ENCODE results near the gene PVALB.

Gene PVALB

DNA sequence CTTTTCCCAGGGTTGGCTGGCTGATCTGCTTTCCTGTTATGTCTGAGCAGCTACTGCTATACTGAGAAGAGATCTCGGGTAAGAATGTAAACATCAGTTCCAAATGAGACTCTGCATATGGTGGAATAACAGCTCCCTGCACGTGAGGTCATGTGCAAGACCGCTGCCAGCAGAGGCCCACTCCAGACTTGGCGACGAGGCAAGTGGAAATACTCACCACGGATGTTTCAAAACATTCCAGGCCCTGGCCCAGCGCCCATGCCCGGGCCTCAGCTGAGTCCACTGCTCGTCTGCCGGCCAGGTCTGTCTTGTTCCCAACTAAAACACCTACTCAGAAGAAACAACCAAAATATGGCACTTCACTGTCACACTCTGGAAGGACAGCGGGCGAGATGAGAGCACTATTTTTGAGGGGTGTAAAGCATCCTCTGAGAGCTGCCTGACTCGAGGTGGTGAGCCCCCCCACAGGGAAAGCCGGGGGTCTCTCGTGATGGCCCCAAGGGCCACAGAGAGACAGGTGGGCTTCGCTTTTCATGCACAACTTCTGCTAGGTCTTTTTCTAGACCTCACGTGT, 54.1 kb downstream of the PVALB start:
- in situ Hi-C loops (cut with MboI; ENCODE audit: low pct_unique_long_range_greater_than_20kb, low sequenced_read_pairs, unreplicated experiment) = no loop called here
- no peak for DNase-seq (ENCODE audit: low spot score)
- TF ChIP-seq, protein P1, sequence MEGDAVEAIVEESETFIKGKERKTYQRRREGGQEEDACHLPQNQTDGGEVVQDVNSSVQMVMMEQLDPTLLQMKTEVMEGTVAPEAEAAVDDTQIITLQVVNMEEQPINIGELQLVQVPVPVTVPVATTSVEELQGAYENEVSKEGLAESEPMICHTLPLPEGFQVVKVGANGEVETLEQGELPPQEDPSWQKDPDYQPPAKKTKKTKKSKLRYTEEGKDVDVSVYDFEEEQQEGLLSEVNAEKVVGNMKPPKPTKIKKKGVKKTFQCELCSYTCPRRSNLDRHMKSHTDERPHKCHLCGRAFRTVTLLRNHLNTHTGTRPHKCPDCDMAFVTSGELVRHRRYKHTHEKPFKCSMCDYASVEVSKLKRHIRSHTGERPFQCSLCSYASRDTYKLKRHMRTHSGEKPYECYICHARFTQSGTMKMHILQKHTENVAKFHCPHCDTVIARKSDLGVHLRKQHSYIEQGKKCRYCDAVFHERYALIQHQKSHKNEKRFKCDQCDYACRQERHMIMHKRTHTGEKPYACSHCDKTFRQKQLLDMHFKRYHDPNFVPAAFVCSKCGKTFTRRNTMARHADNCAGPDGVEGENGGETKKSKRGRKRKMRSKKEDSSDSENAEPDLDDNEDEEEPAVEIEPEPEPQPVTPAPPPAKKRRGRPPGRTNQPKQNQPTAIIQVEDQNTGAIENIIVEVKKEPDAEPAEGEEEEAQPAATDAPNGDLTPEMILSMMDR (IDR thresholded peaks at IDR 0.05; ENCODE audit: extremely low read depth, insufficient read depth, missing control alignments) = no peak

DNA sequence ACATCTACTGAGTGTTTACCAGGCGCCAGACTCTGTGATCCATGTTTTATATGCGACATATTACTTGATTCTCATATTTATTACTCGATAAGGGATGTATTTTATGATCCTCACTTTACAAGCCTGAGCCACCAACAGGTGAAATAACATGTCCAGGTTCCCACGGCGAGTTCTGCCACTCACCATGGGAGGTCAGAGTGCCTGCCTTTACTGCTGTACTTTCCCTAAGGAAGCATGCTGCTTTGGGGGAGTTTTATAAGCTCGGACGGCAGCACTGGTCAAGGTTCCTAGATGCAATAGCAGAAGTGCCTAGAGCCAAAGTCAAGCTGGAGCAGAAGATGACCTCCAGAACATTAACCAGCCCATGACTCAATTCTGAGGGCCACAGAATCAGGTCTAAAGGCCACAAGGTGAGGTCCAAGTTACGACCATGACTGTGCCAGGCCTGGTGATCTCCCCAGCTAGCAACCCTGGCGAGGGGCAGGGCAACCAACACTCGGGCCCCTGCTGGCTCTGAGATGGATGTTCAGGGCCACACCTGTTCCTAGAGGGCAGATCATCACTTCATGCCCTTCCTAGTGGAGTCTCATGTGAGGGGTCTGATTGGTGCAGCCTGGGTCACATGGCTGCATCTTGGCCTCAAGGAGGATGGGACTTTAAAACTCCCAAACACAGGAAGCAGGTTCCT, 55.1 kb downstream of the PVALB start:
- in situ Hi-C loops (cut with MboI; ENCODE audit: low pct_unique_long_range_greater_than_20kb, low sequenced_read_pairs, unreplicated experiment) = no loop called here
- TF ChIP-seq, protein P1 (IDR thresholded peaks at IDR 0.05; ENCODE audit: extremely low read depth, insufficient read depth, missing control alignments) = no peak
- DNase-seq (ENCODE audit: low spot score) = no peak

DNA sequence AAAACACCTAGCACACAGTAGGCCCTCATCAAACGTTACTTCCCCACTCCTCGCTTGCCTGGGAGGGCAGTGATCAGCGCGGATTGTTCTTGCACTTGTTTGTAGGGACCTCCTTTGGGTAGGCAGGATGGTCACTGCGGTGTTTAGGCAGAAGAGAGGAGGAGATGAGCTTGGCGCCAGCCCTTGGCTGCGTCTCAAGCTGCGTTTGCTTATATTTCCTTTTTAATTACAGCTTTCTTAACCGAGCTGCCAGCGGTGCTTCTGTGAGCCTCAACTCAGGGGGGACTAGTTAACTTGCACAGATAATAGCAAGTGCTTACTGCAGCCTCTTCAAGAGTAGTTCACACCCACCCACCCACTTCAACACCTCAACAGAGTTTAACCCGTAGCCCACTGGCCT, 56.0 kb downstream of the PVALB start:
- in situ Hi-C loops (cut with MboI; ENCODE audit: low pct_unique_long_range_greater_than_20kb, low sequenced_read_pairs, unreplicated experiment) = no loop called here
- TF ChIP-seq, protein P1 (IDR thresholded peaks at IDR 0.05; ENCODE audit: extremely low read depth, insufficient read depth, missing control alignments) = no peak
- no peak for DNase-seq (ENCODE audit: low spot score)

DNA sequence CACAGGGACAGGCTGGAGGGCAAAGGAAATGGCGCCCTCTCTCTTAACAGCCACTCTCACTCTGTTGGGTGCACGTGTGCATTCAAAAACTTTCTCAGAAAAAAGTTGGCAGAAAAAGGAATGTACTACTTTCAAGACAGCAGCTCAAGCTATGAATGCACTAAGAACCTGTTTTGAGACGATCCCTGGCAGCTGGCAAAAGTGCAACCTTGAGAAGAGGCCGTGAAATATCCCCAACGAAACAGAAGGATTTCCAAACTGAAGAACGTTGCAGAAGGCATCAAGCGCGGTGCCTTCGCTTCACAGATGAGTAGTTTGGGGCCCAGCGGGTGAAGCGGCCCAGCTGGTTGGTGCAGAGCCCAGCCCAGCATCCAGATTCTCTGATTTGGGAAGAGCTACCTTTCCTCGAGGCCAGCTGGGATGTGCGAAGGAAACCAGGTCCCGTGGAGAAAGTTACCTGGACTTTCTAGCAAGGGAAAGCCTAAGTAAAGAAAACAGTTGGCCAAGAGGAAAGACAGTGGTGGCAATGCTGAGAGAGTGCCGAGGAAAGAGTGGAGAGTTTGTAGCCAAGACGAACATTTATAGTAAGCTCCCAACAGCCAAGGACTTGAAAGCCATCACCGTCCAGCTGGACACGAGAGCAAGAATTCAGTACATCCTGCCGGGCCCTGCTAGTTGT, 57.2 kb downstream of the PVALB start:
- TF ChIP-seq, protein P1 (IDR thresholded peaks at IDR 0.05; ENCODE audit: extremely low read depth, insufficient read depth, missing control alignments) = no peak
- in situ Hi-C loops (cut with MboI; ENCODE audit: low pct_unique_long_range_greater_than_20kb, low sequenced_read_pairs, unreplicated experiment) = no loop called here

DNA sequence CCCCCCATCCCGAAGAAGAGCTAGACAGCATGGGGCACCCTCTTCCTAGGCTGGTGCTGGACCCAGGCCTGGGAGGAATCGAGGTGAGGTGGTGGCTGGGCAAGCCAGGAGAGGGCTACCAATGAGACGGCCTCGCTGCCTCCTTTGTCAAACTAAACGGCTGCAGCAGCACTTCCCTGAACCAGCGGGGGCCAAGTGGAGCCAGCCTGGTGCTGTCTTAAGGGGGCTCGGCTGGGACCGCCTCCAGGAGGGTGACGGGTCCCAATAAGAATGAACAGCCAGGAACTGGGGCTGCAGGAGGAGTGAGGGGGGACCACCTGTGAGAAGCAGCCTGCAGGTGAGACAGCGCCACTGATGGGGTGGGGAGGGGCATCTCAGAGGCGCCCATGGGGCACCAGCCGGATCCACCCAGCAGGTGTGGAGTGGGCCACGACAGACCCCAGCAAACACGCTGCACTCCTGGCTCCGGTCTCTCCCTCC, 58.0 kb downstream of the PVALB start:
- in situ Hi-C loops (cut with MboI; ENCODE audit: low pct_unique_long_range_greater_than_20kb, low sequenced_read_pairs, unreplicated experiment) = no loop called here

More for the DNA sequence above, 57.2 kb downstream of the PVALB start:
- no peak for DNase-seq (ENCODE audit: low spot score)

DNA sequence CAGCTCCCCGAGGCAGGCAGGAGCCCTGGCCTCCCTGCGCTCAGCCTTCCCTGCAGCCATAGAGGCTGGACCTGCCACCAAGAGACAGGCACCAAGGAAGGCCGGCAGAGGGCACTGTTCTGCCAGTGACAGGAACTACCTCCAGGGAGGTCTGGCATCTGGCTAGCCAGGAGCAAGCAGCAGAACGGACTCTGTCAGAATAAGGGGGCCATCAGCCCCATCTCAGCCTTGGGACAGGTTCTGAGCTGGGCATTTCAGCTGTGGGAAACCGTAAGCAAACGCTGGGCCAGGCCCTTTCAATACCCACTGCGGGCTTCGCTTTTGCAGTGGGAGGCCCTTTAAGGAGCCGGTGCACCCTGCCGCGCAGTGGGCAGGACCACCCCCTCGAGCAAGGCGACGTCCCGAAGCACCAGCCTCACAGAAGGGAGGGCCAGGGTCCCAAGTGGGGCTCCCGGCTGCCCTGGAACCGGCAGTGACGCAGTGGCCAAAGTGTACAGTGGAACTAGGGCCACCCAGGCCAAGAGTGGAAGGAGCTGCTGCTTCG, 59.1 kb downstream of the PVALB start:
- TF ChIP-seq, protein P1 (IDR thresholded peaks at IDR 0.05; ENCODE audit: extremely low read depth, insufficient read depth, missing control alignments) = peak; percentile 89
- in situ Hi-C loops (cut with MboI; ENCODE audit: low pct_unique_long_range_greater_than_20kb, low sequenced_read_pairs, unreplicated experiment) = no loop called here
- peak; percentile 79 for DNase-seq (ENCODE audit: low spot score)

More for the DNA sequence above, 58.0 kb downstream of the PVALB start:
- TF ChIP-seq, protein P1 (IDR thresholded peaks at IDR 0.05; ENCODE audit: extremely low read depth, insufficient read depth, missing control alignments) = no peak
- DNase-seq (ENCODE audit: low spot score) = no peak
